Neural progenitor cell (in vitro differentiated cells): ENCODE results near the gene SPRED2. TPM values are rescaled to one million over a fixed set of nuclear protein-coding genes. Genes with fewer than 3 reads are reported as not detected.

Source experiments
- DNase-seq: peaks from one replicate; pipeline ENCODE4 v3.0.0-alpha.2; 2016; ENCODE audit warnings: low spot score
- H2AFZ ChIP-seq: fragments of 200-600 bp; sonication (generic); replicated peaks from 2 replicates; pipeline ENCODE4 v1.6.1; 2016; ENCODE audit warnings: antibody characterized with exemption
- H3F3A ChIP-seq: fragments of 200-600 bp; sonication (generic); 2 replicates; pipeline ENCODE4 v1.6.1; 2016; ENCODE audit warnings: antibody characterized with exemption, low read depth
- H3K27ac ChIP-seq: fragments of 200-600 bp; sonication (generic); 2 replicates; pipeline ENCODE4 v1.5.1; 2016; ENCODE audit warnings: mild to moderate bottlenecking
- H3K27me3 ChIP-seq: fragments of 200-600 bp; sonication (generic); 2 replicates; pipeline ENCODE4 v1.6.1; 2016; ENCODE audit warnings: mild to moderate bottlenecking, moderate library complexity
- H3K36me3 ChIP-seq: fragments of 200-600 bp; sonication (generic); 2 replicates; pipeline ENCODE4 v1.5.1; 2016
- H3K4me1 ChIP-seq: fragments of 200-600 bp; sonication (generic); 2 replicates; pipeline ENCODE4 v1.6.1; 2016; ENCODE audit warnings: mixed run types
- H3K4me2 ChIP-seq: fragments of 200-600 bp; sonication (generic); 2 replicates; pipeline ENCODE4 v1.6.1; 2016
- H3K4me3 ChIP-seq: fragments of 200-600 bp; sonication (generic); 2 replicates; pipeline ENCODE4 v1.5.1; 2016
- H3K79me2 ChIP-seq: fragments of 200-600 bp; sonication (generic); 2 replicates; pipeline ENCODE4 v1.6.1; 2016; ENCODE audit warnings: low read depth
- H3K9ac ChIP-seq: fragments of 200-600 bp; sonication (generic); 2 replicates; pipeline ENCODE4 v1.6.1; 2016
- H3K9me3 ChIP-seq: fragments of 200-600 bp; sonication (generic); 2 replicates; pipeline ENCODE4 v1.5.1; 2016; ENCODE audit warnings: low read depth
- H4K20me1 ChIP-seq: fragments of 200-600 bp; sonication (generic); 2 replicates; pipeline ENCODE4 v1.6.1; 2016; ENCODE audit warnings: low read depth
- H3K27ac Mint-ChIP-seq: 3 replicates; pipeline ENCODE4 v1.8.0; 2021; ENCODE audit warnings: mixed read lengths
- H3K27me3 Mint-ChIP-seq: 2 replicates; pipeline ENCODE4 v1.8.0; 2022; ENCODE audit warnings: low read depth, mild to moderate bottlenecking, inconsistent platforms, moderate library complexity, mixed read lengths; ENCODE audit not compliant: insufficient read depth
- H3K36me3 Mint-ChIP-seq: 3 replicates; pipeline ENCODE4 v1.8.0; 2021; ENCODE audit warnings: mixed read lengths
- H3K4me1 Mint-ChIP-seq: 3 replicates; pipeline ENCODE4 v1.8.0; 2021; ENCODE audit warnings: mixed read lengths
- H3K4me3 Mint-ChIP-seq: 3 replicates; pipeline ENCODE4 v1.8.0; 2021; ENCODE audit warnings: mild to moderate bottlenecking, moderate library complexity, mixed read lengths
- H3K9me3 Mint-ChIP-seq: 3 replicates; pipeline ENCODE4 v1.8.0; 2020; ENCODE audit warnings: mixed read lengths
- EZH2 ChIP-seq: fragments of 200-600 bp; sonication (generic); IDR thresholded peaks from 2 replicates; pipeline ENCODE4 v1.6.1; 2017; ENCODE audit warnings: antibody characterized with exemption, mild to moderate bottlenecking, moderate library complexity
- EZH2phosphoT487 ChIP-seq: fragments of 200-600 bp; sonication (generic); IDR thresholded peaks from 2 replicates; pipeline ENCODE4 v1.6.1; 2017; ENCODE audit warnings: antibody characterized with exemption
- total RNA-seq: library from RNA; depleted of rRNA; stranded (reverse); fragments of >200 nt; gene quantifications from 2 replicates; pipeline ENCODE4 v1.2.3, GENCODE V29; 2015; ENCODE audit warnings: low replicate concordance
- TF ChIP-seq, protein P1 (sequence below): fragments of 200-600 bp; sonication (generic); IDR thresholded peaks from 2 replicates; pipeline ENCODE4 v1.5.1; 2017; ENCODE audit warnings: antibody characterized with exemption, mild to moderate bottlenecking

Gene SPRED2
- total RNA-seq, 1 donor from 2014 or later: 11.6 TPM

DNA sequence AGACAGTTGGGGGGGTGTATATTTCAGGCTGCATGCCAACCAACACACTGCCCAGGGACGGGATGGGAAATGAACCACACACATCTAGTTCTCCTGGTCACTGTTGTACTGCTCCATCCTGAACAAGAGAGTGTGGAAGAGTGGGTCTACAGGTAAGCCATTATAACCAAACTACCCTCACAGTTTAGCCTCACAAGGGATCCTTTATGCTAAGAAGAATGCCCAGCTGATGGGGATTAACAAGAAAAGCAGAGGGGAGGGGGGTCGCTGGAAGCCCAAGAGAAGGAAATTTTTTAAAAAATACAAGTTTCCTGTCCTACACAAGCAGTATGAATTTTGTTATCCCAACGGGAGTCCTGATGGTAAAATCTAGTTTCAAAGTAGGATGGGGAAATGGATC, 16.1 kb downstream of the SPRED2 start:
- H3F3A ChIP-seq: no peaks in the 10 kb centered on the region
- H3K9ac ChIP-seq: no peak overlapping the region
- H3K9me3 Mint-ChIP-seq: peaks cover 3% of the 10 kb centered on the region
- no peak overlapping the region for H3K4me2 ChIP-seq
- no peak for DNase-seq
- no peak overlapping the region for H3K4me3 ChIP-seq
- TF ChIP-seq, protein P1, sequence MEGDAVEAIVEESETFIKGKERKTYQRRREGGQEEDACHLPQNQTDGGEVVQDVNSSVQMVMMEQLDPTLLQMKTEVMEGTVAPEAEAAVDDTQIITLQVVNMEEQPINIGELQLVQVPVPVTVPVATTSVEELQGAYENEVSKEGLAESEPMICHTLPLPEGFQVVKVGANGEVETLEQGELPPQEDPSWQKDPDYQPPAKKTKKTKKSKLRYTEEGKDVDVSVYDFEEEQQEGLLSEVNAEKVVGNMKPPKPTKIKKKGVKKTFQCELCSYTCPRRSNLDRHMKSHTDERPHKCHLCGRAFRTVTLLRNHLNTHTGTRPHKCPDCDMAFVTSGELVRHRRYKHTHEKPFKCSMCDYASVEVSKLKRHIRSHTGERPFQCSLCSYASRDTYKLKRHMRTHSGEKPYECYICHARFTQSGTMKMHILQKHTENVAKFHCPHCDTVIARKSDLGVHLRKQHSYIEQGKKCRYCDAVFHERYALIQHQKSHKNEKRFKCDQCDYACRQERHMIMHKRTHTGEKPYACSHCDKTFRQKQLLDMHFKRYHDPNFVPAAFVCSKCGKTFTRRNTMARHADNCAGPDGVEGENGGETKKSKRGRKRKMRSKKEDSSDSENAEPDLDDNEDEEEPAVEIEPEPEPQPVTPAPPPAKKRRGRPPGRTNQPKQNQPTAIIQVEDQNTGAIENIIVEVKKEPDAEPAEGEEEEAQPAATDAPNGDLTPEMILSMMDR: no peak
- TF ChIP-seq EZH2phosphoT487: no peak
- no peak for TF ChIP-seq EZH2
- H2AFZ ChIP-seq: no peak overlapping the region
- H3K79me2 ChIP-seq: peaks cover 27% of the 10 kb centered on the region
- peaks cover 18% of the 10 kb centered on the region for H3K36me3 Mint-ChIP-seq
- H3K27me3 Mint-ChIP-seq: no peaks in the 10 kb centered on the region
- no peaks in the 10 kb centered on the region for H3K9me3 ChIP-seq
- peaks cover 15% of the 10 kb centered on the region for H3K4me1 Mint-ChIP-seq
- peaks cover 29% of the 10 kb centered on the region for H4K20me1 ChIP-seq
- H3K27ac Mint-ChIP-seq: no peak overlapping the region
- peaks cover 34% of the 10 kb centered on the region for H3K4me1 ChIP-seq
- H3K27ac ChIP-seq: no peak overlapping the region
- no peaks in the 10 kb centered on the region for H3K27me3 ChIP-seq
- no peak overlapping the region for H3K4me3 Mint-ChIP-seq
- H3K36me3 ChIP-seq: no peaks in the 10 kb centered on the region

DNA sequence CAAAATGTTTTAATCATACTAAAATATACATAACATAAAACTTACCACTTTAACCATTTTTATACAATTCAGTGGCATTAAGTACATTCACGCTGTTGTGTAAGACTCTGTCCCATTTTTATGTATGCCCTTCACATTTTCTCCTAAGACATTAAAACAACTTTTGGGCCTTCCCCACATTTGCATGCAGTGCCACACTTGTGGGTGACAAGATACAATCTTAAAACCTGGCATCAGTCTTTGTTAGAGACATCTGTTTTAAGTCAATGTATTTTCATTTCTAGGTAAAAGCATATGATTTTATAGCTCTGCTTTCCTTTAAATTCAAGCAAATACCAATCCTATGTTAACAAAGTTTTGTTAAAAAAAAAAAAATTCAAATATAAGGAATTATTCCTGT, 17.3 kb downstream of the SPRED2 start:
- no peaks in the 10 kb centered on the region for H3F3A ChIP-seq
- H3K4me3 Mint-ChIP-seq: no peak overlapping the region
- no peak overlapping the region for H3K4me2 ChIP-seq
- no peaks in the 10 kb centered on the region for H3K36me3 ChIP-seq
- no peak overlapping the region for H2AFZ ChIP-seq
- peaks cover 26% of the 10 kb centered on the region for H3K4me1 ChIP-seq
- peaks cover 17% of the 10 kb centered on the region for H3K79me2 ChIP-seq
- peaks cover 3% of the 10 kb centered on the region for H3K9me3 Mint-ChIP-seq
- H3K9me3 ChIP-seq: no peaks in the 10 kb centered on the region
- no peak overlapping the region for H3K9ac ChIP-seq
- peaks cover 24% of the 10 kb centered on the region for H4K20me1 ChIP-seq
- H3K27ac ChIP-seq: no peak overlapping the region
- H3K4me3 ChIP-seq: no peak overlapping the region
- TF ChIP-seq, protein P1: no peak
- no peak for TF ChIP-seq EZH2phosphoT487
- TF ChIP-seq EZH2: no peak
- H3K27ac Mint-ChIP-seq: no peak overlapping the region
- DNase-seq: no peak
- H3K27me3 Mint-ChIP-seq: no peaks in the 10 kb centered on the region
- H3K36me3 Mint-ChIP-seq: peaks cover 22% of the 10 kb centered on the region
- H3K27me3 ChIP-seq: no peaks in the 10 kb centered on the region
- H3K4me1 Mint-ChIP-seq: peaks cover 13% of the 10 kb centered on the region

DNA sequence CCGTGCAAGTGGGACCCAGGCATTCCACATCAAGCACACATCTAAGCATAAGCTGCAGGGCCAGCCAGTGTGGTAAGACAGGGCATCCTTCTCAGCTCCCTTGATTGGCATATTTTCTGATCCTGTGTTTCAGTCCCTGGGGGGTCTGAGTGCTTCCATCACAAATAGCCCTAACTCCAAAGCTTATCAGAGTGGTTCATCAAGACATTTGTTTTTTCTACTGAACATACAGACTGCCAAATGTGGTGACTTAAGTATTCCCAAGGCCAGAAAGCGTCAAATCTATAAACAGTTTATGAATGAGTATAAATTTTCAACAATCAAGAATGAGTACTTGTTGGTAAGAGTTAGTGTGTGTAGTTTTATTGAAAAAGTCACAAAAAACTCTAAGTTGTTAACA, 18.8 kb downstream of the SPRED2 start:
- Histone ChIP-seq H3F3A (no peaks in the 10 kb centered on the region), H2AFZ (no peak overlapping the region), H3K9ac (no peak overlapping the region), H3K27me3 (no peaks in the 10 kb centered on the region), H3K79me2 (peaks cover 17% of the 10 kb centered on the region), H3K27ac (no peak overlapping the region), H3K4me3 (no peak overlapping the region), H3K4me2 (no peak overlapping the region), H3K4me1 (peaks cover 26% of the 10 kb centered on the region), H3K9me3 (no peaks in the 10 kb centered on the region), H4K20me1 (peaks cover 24% of the 10 kb centered on the region), H3K36me3 (no peaks in the 10 kb centered on the region)
- Mint-ChIP-seq H3K27me3 (no peaks in the 10 kb centered on the region), H3K36me3 (peaks cover 21% of the 10 kb centered on the region), H3K4me3 (no peak overlapping the region), H3K4me1 (peaks cover 13% of the 10 kb centered on the region), H3K27ac (no peak overlapping the region), H3K9me3 (peaks cover 3% of the 10 kb centered on the region)
- TF ChIP-seq EZH2 (no peak), EZH2phosphoT487 (no peak)
- TF ChIP-seq, protein P1: no peak
- no peak for DNase-seq

DNA sequence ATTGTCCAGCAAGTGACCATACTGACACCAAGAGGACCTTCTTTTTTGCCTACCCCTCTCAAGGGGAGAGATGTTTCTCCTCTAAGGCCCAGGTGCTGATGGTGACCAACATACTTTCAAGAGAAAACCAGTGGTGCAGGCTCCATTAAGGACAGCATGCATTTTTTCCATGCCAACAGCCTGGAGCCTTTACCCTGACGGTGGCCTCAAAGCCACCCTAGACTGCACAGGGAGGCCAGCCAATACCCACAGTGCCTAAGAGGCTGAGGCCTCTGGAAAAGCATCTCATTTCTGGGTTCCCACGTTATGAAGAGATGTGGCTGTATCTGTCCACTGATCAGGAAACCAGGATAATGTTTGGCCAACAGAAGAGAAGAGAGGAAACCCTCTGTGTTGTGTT, 19.3 kb downstream of the SPRED2 start:
- TF ChIP-seq EZH2phosphoT487: no peak
- no peak for TF ChIP-seq EZH2
- TF ChIP-seq, protein P1: no peak
- peaks cover 26% of the 10 kb centered on the region for H3K4me1 ChIP-seq
- Mint-ChIP-seq H3K27me3 (no peaks in the 10 kb centered on the region), H3K27ac (no peak overlapping the region), H3K4me3 (no peak overlapping the region), H3K9me3 (peaks cover 3% of the 10 kb centered on the region), H3K4me1 (peaks cover 11% of the 10 kb centered on the region), H3K36me3 (peaks cover 21% of the 10 kb centered on the region)
- no peak overlapping the region for H3K4me2 ChIP-seq
- no peaks in the 10 kb centered on the region for H3K27me3 ChIP-seq
- no peak overlapping the region for H2AFZ ChIP-seq
- H3F3A ChIP-seq: no peaks in the 10 kb centered on the region
- H3K79me2 ChIP-seq: peaks cover 20% of the 10 kb centered on the region
- H3K36me3 ChIP-seq: no peaks in the 10 kb centered on the region
- no peak overlapping the region for H3K27ac ChIP-seq
- no peak for DNase-seq
- H3K9ac ChIP-seq: no peak overlapping the region
- H3K4me3 ChIP-seq: no peak overlapping the region
- H3K9me3 ChIP-seq: no peaks in the 10 kb centered on the region
- H4K20me1 ChIP-seq: peaks cover 22% of the 10 kb centered on the region
